HFF-Myc (cell line): ENCODE data around the gene ANLN.
A peak's percentile ranks its signal among the peaks of the same experiment; 100 is the strongest.

Experiments used
- DNase-seq: peaks from one replicate; pipeline ENCODE4 v3.0.0-alpha.2; 2011; ENCODE audit warnings: low read depth; ENCODE audit errors: extremely low read depth
- H3K4me3 ChIP-seq: replicated peaks from 2 replicates; pipeline ENCODE4 v1.5.1; 2011; ENCODE audit warnings: low read depth, mild to moderate bottlenecking, control low read depth, low read length
- CTCF ChIP-seq: IDR thresholded peaks from 2 replicates; pipeline ENCODE4 v1.5.1; 2012; ENCODE audit warnings: mild to moderate bottlenecking, low read depth, low read length, control low read depth; ENCODE audit errors: missing control alignments

The ANLN gene

GRCh38 chr7:36430186-36430585, 40.5 kb downstream of the ANLN start:
- H3K4me3 ChIP-seq, result no peak overlapping the region
- TF ChIP-seq CTCF, result no peak
- DNase-seq, result no peak

GRCh38 chr7:36430881-36431280, 41.2 kb downstream of the ANLN start:
- no peak for TF ChIP-seq CTCF

GRCh38 chr7:36438211-36438610, 48.5 kb downstream of the ANLN start:
- DNase-seq, result no peak
- no peak for TF ChIP-seq CTCF

More at GRCh38 chr7:36430881-36431280, 41.2 kb downstream of the ANLN start:
- H3K4me3 ChIP-seq, result no peak overlapping the region
- DNase-seq, result no peak

GRCh38 chr7:36439624-36440023, 50.0 kb downstream of the ANLN start:
- TF ChIP-seq CTCF, result no peak
- no peak overlapping the region for H3K4me3 ChIP-seq
- DNase-seq, result no peak

More at GRCh38 chr7:36438211-36438610, 48.5 kb downstream of the ANLN start:
- H3K4me3 ChIP-seq, result no peak overlapping the region

- no peak for DNase-seq
- H3K4me3 ChIP-seq, result no peak overlapping the region
- peak; percentile 19 for TF ChIP-seq CTCF
Measured at GRCh38 chr7:36440880-36441279, 51.2 kb downstream of the ANLN start.

GRCh38 chr7:36441344-36442022, 51.8 kb downstream of the ANLN start:
- DNase-seq, result no peak
- no peak for TF ChIP-seq CTCF
- H3K4me3 ChIP-seq, result no peak overlapping the region
